ENCODE measurements around the gene DOK3.

Gene DOK3

DNA sequence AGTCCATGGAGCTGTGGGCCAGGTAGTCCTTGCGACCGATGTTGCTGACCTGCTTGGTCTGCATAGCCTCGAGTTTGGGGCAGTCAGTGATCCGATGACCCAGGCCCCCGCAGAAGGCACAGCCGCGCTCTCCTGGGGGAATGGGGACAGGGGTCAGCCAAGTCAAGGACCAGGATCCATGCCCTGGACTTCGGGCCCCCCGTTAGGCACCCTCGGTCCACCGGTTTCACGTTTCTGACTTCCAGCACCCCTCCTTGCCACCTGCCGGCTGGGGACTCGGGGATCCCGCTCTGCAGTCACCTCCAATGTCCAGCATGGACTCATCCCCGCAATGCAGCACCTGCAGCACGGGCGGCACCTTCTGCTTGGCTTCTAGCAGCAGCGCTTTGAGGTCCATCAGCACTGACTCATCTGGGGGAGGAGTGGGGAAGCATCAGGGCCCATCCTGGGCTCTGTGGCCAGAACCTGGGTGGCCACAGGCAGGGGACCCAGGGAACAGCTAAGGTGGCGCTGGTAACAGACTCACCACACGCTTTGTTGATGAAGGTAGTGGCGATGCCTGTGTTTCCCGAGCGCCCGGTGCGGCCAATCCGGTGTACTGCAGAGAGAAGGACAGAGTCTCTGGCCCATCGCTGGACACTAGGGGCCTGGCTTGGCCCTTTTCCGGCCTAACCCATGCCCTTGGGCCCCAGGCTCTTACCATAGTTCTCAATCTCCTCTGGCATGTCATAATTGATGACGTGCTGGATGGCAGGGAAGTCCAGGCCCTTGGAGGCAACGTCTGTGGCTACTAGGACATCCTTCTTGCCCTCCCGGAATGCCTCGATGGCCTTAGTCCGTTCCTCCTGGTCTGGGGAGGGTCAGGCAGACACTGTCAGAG lies 2.4 kb upstream of the DOK3 start:
- no peak for DNase-seq

DNA sequence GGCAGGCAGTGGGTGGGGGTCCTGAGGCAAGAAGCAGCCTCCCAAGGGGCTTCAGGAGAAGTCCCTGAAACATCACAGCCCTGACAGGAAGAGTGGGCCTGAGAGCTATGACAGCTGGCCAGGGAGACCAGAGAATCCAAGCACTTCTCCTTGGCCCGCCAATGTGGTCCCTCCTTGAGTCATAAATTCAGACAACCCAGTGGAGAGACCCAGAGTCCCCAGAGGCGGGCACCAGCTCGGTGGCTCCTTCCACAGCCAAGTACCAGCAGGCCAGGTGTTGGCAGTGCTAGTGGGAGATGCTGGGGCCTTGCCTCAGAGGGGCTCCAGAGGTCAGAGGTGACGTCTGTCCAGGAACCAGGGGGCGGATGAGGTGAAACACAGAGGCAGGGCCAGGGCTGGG lies 1.6 kb upstream of the DOK3 start:
- no peak for DNase-seq

DNA sequence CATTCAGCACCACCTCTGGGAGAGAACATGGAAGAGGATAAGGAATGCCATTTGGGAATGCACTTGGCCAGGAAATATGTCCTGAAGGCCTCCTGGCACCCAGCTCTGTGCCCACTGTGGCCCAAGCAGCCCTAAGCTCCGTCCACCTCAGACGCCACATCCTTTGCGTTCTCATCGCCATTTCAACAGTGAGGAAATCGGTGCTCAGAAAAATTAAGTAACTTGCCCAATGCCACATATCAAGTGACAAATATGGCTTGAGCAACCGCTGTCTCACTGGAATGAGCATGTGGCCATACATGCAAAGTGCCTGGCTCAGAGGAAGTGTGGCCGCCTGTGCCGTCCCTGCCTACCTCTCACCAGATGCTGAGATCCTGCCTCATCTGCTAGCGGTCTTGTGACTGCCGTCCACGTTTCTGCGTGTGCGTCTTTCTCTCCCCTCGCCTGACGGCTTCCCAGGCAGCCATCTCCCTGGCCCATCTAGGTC lies 984 bp upstream of the DOK3 start:
- no peak for DNase-seq

DNA sequence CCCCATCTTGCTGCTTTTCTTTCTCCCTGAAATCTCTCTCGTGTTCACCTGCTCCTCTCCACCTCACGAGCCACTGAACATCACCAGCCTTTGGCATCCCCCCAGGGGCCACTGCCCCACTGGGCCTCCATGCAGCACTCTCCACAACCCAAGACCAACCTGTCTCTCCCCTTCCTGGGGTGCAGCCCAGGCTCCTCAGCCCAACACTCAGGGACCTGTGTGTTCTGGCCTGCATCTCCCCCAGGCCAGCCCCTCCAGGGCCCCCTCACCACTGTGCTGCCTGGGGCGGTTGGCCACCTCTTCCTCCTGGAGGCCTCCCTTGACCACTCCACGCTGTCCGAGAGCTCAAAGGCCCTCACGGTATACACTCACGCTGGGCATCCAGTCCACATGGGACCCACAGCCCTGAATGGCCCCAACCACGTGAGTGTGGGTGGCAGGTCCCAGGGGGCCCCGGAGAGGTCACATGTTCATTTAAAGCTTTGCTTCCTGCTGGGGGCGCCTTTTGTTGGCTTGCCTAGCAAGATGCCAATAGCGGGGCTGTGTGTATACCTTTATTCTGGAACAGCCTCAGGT lies 453 bp upstream of the DOK3 start:
- no peak for DNase-seq

- no peak for DNase-seq
These were observed 789 bp downstream of the DOK3 start for GRCh38 chr5:177508837-177509236.

DNA sequence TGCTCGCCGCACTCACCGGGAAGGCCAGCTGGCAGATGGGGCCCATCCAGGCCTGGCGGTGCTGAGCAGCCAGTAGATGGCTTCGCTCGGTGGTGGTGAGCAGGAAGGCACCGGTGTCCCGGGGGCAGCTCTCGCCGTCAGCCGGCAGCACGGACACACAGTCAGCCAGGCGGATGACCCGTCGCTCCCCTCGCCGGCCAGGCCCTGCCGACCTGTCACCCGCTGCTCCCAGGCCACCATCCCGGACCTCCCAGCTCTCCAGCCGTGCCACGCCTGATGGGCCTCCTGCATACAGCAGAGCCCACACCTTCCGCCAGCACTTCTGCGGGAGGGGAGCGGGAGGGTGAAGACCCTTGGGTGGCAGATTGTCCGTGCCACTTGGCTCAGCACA lies 1.4 kb downstream of the DOK3 start:
- DNase-seq, result no peak

DNA sequence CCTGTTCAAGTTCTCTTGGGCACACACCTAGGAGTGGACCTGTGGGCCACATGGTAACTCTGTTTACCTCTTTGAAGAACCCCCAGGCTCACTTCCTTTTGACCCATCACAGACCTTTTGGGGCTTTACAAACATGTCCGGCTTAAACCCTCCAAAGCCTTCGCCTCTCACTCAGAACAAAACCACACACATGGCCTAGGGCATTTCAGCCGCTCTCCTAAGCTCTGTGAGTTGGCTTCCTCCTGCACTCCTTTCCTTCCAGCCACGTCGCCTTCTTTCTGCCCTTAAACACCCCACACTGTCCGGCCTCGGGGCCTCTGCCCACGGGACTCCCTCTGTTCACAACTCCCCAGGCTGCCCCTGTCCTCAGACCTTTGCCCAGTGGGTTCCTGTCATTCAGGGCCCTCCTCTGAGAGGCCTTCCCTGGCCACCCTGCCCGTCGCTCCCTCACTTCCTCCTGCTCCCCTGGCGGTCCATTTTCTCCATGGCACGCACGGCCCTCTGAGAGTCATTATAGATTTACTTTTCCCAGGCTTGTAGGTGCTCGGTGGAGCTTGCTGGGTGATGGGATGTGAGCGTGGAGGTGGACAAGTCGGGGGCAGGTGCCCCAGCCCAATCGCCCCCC lies 1.9 kb downstream of the DOK3 start:
- no peak for DNase-seq

GRCh38 chr5:177507165-177507564 lies 2.5 kb downstream of the DOK3 start:
- DNase-seq, result no peak

DNA sequence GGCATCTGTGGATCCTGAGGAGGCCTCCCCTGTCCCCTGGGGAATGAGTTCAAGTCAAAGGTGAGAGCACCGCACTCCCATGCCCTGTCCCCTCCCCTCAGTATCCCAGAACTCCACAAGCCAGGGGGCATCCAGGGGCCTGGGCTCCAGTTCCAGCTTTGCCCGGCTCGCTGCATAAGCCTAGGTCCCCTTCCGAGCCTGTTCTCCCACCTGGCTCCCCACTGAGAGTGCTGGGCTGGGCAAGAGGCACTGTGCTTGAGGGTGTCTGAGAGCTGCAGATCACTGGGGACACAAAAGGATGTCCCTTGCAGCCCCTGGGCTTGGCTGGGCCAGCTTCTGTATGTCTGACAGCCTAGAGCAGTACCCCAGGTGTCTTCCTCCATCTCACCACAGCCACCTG lies 4.6 kb downstream of the DOK3 start:
- no peak for DNase-seq

GRCh38 chr5:177504086-177505056 lies 5.3 kb downstream of the DOK3 start:
- DNase-seq, result no peak

GRCh38 chr5:177503351-177504085 lies 6.1 kb downstream of the DOK3 start:
- no peak for DNase-seq

DNA sequence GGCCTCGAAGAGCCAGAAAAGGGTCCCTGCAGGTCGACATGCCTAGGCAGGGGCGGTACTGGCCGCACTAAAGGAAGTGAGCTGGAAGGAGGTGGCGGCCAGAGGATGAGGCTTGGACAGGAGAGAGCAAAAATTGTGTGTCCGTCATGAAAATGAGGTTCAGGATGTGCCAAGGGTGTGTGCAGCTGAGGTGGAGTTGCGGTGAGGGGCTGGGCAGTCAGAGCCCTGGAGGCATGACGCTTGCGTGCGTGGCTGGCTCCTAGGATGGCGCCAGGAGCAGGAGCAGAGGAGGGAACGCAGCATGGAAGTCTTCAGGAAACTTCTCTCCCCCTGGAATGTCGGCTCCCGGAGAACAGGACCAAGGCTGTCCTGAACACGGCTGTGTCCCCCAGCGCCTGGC lies 6.7 kb downstream of the DOK3 start:
- DNase-seq, result no peak

- no peak for DNase-seq
These were observed 7.5 kb downstream of the DOK3 start for GRCh38 chr5:177501874-177502678.

- DNase-seq, result peak; percentile 87
These were observed 8.7 kb downstream of the DOK3 start for GRCh38 chr5:177500685-177501522.

DNA sequence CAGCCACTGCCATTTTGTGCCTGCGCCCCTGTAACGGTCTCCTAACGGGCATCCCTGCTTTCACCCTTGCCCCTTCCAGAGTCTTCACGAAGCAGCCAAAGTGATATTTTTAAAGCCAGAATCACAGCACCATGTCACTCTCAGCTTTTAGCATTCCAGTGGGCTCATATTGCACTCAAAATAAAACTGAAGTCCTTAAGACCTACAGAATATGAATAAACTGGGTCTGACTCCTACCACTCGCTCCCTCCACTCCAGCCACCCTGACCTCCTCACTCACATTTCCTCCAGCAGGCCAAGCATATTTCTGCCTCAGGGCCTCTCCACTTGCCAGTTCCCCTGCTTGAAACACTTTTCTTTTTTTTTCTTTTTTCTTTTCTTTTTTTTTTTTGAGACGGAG lies 9.8 kb downstream of the DOK3 start:
- DNase-seq, result no peak

DNA sequence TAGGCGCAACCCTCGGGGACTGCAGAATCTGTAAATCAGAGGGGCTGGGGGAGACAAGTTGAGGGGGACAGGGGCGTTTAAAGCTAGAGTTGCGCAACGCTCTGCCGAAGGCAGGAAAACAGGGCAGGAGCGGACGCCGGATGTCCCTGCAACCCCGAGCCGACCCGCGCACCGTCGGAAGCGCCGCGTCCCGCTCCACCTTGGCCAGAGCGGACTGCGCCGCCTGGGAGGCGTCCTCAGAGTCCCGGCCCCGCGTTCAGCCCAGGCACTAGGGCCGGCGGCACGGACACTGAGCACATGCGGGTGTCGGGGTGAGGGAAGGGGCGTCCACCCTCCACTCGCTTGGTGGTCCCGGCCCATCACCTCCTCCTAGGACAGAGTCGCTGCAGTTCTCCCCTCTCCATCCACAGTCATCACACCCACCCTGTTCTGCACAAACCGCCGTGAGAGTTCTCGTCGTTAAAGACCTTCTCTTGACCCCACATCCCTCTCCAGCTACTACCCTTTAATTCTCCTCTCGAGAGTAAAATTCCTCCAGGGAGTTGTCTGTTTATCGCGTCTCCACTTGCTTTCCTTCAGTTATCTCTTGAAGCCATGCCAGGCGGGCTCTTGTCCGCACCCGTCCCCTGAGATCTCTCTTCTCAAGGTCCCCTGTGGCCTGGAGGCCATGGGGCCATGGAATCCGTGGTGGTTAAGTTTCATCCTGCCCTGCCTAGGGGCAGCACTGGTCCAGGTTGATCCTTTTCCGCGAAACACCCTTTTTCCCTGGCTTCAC lies 11.4 kb downstream of the DOK3 start:
- DNase-seq, result no peak

DNA sequence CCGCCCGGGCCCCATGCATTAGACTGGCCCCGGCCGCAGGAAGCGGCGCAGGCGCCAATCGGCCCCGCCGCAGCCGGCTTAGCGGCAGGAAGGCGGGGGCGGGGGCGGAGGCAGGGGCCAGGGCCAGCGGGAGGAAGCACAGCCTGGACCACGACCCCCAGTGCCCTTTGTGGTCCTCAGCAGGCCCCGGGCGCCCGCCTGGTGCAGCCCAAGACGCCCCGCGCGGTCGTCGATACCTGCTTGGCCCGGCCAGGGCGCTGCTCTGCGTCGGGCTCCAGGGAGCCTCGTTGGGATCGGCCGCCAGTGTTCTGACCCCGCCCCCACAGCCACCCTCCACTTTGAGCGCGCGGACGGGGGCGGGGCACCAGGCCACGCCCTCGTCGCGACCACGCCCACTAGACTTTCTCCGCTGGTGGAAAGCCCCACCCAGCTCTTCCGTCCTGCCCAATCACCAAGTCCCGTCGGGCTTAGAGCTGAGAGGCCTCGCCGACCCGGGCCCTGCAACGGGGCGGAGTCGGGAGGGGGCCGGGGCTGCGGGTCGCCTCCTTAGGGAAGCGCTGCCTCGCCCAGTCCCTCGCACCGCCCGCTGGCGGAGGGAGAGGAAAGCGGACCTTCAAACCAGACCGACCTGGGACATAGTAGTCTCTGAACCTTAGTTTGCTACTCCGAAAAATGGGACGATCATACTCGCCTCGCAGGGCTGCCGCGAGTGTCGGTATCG lies 12.2 kb downstream of the DOK3 start, which contains the start of gene PDLIM7:
PDLIM7 (minus strand) TSS at position 313 of the 721 bp plus-strand sequence. CDS start 1,092 bp downstream, outside the sequence.
- DNase-seq, result peak; percentile 97

DNA sequence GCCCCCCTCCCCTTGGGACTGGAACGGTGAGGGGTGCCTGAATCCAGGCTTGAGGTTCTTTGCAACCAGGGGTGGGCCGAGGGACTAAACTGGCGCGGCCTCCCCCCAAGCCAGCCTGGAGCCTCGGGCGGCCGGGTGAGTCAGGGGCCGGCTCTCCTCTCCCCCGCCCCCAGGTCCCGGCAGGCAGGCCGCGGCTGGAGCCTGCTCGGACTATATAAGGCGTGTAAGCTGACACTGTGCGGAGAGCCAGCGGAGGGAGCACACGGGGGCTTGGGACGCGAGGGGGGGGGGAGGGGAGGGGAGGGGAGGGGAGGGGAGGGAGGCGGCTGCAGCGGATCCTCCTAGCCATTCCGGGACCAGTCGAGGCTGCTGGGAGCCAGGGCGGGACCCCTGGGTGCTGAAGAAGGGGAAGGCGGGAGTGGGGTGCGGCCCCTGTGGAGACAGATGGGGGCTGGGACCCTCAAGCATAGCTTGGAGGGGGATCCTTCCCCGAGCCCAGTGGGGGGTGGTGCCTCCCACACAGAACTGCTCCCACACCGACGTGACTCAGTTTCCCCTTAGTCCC lies 12.8 kb downstream of the DOK3 start:
- DNase-seq, result peak; percentile 94
